Tibial nerve (tissue), 4 donors: ENCODE measurements around the gene CLNK. TPM values are rescaled to one million over a fixed set of nuclear protein-coding genes. Genes with fewer than 3 reads are reported as not detected.

Experiments used
- DNase-seq, 2 donors: peaks; one replicate each; pipeline ENCODE4 v3.0.0-alpha.2; 2019; ENCODE audit warnings: low spot score in 2 of 2
- H3K27ac ChIP-seq, 4 donors: fragments of 200-600 bp; sonication (generic) in 3 of 4; one replicate each; pipeline ENCODE4 v1.5.1; 2017 to 2019; ENCODE audit warnings: mild to moderate bottlenecking in 1 of 4
- H3K27me3 ChIP-seq, 2 donors: fragments of 200-600 bp; sonication (generic) in 1 of 2; one replicate each; pipeline versions ENCODE4 v1.5.1 to v1.6.0; 2017 to 2019
- H3K36me3 ChIP-seq, 3 donors: fragments of 200-600 bp; sonication (generic); one replicate each; pipeline ENCODE4 v1.5.1; 2018 to 2019
- H3K4me1 ChIP-seq, 4 donors: fragments of 200-600 bp; sonication (generic) in 3 of 4; one replicate each; pipeline ENCODE4 v1.5.1; 2017 to 2019
- H3K4me3 ChIP-seq, 4 donors: fragments of 200-600 bp; sonication (generic) in 3 of 4; one replicate each; pipeline ENCODE4 v1.5.1; 2017 to 2019; ENCODE audit warnings: mild to moderate bottlenecking in 1 of 4, moderate library complexity in 1 of 4
- H3K9me3 ChIP-seq, 4 donors: fragments of 200-600 bp; sonication (generic) in 3 of 4; one replicate each; pipeline ENCODE4 v1.5.1; 2017 to 2019
- EP300 ChIP-seq, 2 donors: sonication (generic); formaldehyde crosslinking; IDR thresholded peaks; one replicate each; pipeline ENCODE4 v1.6.1; 2017; ENCODE audit warnings: antibody characterized with exemption in 2 of 2, mild to moderate bottlenecking in 1 of 2
- POLR2A ChIP-seq, 2 donors: fragments of 450-650 bp; IDR thresholded peaks; one replicate each; pipeline ENCODE4 v1.6.1; 2017; ENCODE audit warnings: antibody characterized with exemption in 2 of 2, mild to moderate bottlenecking in 2 of 2, moderate library complexity in 2 of 2
- WGBS, 2 donors: methylation state at CpG; one replicate each; pipeline ENCODE4 v1.1.5; 2018; 5-methylcytosine and 5-hydroxymethylcytosine counted together
- total RNA-seq, 4 donors: library from RNA; depleted of rRNA; stranded (reverse); fragments of >200 nt; gene quantifications; one replicate each; pipeline ENCODE4 v1.1.0, GENCODE V29; 2016
- TF ChIP-seq, protein P1 (sequence below), 5 experiments: fragments of 200-600 bp in 3 of 5; fragments of 450-650 bp in 2 of 5; sonication (generic) in 3 of 5; IDR thresholded peaks; one replicate each; pipeline ENCODE4 v1.5.1; 2016 to 2019; ENCODE audit warnings: antibody characterized with exemption in 5 of 5, mild to moderate bottlenecking in 3 of 5, moderate library complexity in 2 of 5

The CLNK gene
- total RNA-seq, 4 donors from 2014 or later: not detected

DNA sequence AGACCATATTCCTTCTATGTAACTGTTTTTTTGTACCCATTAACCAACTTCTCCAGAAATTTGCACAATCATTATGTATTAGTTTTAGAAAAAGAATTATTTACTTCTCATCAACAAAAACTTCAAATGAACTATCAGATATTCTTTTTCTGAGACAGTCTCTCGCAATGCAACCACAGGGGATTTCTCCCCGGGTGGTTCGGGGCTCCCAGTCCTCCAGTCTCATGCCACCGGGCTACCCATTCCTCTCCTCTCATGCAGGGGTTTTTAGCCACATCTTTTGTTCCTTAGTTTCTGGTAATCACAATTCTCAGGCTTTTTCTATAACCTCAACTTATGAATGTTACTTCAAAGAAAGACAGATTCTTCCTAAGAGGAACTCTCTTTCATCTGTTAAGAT, 46.6 kb upstream of the CLNK start:
- Histone ChIP-seq H3K4me3 (no peak overlapping the region), H3K27me3 (no peaks in the 10 kb centered on the region), H3K36me3 (no peaks in the 10 kb centered on the region), H3K9me3 (no peaks in the 10 kb centered on the region), H3K27ac (no peak overlapping the region), H3K4me1 (no peaks in the 10 kb centered on the region)
- no peak for DNase-seq
- 81 to 94% methylated on average over 4 of the region's 4 CpGs for WGBS, 2 donors
- TF ChIP-seq, protein P1, sequence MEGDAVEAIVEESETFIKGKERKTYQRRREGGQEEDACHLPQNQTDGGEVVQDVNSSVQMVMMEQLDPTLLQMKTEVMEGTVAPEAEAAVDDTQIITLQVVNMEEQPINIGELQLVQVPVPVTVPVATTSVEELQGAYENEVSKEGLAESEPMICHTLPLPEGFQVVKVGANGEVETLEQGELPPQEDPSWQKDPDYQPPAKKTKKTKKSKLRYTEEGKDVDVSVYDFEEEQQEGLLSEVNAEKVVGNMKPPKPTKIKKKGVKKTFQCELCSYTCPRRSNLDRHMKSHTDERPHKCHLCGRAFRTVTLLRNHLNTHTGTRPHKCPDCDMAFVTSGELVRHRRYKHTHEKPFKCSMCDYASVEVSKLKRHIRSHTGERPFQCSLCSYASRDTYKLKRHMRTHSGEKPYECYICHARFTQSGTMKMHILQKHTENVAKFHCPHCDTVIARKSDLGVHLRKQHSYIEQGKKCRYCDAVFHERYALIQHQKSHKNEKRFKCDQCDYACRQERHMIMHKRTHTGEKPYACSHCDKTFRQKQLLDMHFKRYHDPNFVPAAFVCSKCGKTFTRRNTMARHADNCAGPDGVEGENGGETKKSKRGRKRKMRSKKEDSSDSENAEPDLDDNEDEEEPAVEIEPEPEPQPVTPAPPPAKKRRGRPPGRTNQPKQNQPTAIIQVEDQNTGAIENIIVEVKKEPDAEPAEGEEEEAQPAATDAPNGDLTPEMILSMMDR (IDR thresholded peaks at IDR 0.05): no peak
- no peak for TF ChIP-seq EP300 (IDR thresholded peaks at IDR 0.05)
- no peak for TF ChIP-seq POLR2A (IDR thresholded peaks at IDR 0.05)

DNA sequence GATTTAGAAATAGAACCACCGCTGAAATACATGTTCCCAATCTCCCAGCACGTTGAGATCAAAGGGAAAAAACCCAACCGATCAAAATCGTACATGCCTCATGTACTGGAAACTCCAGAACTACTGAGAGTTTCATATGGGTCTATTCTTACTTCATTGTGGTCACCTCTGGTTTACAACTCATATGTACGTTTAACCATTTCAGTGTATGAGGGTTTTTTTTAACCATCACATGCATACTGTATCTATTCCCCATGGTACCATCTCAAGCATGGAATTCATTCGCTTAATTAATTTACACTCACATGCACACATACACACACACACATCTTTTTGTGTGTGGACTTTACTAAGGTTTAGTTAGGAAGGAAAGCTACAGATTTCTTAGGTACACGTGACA, 46.0 kb upstream of the CLNK start:
- H3K36me3 ChIP-seq: no peaks in the 10 kb centered on the region
- no peak overlapping the region for H3K4me3 ChIP-seq
- H3K27me3 ChIP-seq: no peaks in the 10 kb centered on the region
- WGBS, 2 donors: 92% methylated on average over 7 of the region's 7 CpGs
- no peaks in the 10 kb centered on the region for H3K4me1 ChIP-seq
- no peak overlapping the region for H3K27ac ChIP-seq
- DNase-seq: no peak
- no peaks in the 10 kb centered on the region for H3K9me3 ChIP-seq
- no peak for TF ChIP-seq EP300 (IDR thresholded peaks at IDR 0.05)
- TF ChIP-seq, protein P1 (IDR thresholded peaks at IDR 0.05): no peak
- TF ChIP-seq POLR2A (IDR thresholded peaks at IDR 0.05): no peak

DNA sequence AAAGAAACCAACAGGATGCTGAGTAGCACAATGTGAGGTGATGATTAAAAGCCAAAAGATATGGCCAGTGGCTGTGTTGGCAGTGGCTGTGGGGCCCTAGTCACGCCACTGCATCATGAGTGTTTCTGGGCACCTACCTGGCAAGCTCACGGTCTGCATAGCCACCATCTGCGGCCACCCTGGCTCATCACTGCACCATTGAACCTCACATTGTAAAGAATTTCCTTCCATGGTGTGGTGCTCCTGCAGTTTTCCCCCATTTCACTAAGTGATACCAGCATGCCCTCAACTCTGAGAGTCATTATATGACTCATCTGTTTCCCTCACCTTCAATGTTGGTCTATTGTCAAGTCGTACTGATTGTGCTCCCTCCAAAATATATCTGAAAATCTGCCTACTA, 45.5 kb upstream of the CLNK start:
- 77 to 94% methylated on average over 4 of the region's 4 CpGs for WGBS, 2 donors
- TF ChIP-seq, protein P1 (IDR thresholded peaks at IDR 0.05): no peak
- no peak for TF ChIP-seq POLR2A (IDR thresholded peaks at IDR 0.05)
- no peak for TF ChIP-seq EP300 (IDR thresholded peaks at IDR 0.05)
- Histone ChIP-seq H3K27me3 (no peaks in the 10 kb centered on the region), H3K4me1 (no peaks in the 10 kb centered on the region), H3K36me3 (no peaks in the 10 kb centered on the region), H3K27ac (no peak overlapping the region), H3K4me3 (no peak overlapping the region), H3K9me3 (no peaks in the 10 kb centered on the region)
- DNase-seq: no peak

DNA sequence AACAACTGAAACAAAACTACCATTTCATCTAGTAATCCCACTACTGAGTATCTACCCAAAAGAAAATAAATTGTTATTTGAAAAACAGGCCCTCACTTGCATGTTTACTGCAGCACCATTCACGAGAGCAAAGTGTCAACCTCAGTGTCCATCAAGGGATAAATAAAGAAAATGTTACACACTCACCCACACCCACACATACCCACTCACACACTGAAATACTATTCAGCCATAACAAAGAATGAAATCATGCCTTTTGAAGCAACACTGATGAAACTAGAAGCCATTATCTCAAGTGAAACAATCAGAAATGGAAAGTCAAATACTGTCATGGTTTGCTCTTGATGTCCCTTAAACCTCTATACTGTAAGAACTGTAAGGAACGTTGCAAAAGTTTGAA, 44.8 kb upstream of the CLNK start:
- Histone ChIP-seq H3K27me3 (no peaks in the 10 kb centered on the region), H3K27ac (no peak overlapping the region), H3K4me3 (no peak overlapping the region), H3K36me3 (no peaks in the 10 kb centered on the region), H3K9me3 (no peaks in the 10 kb centered on the region), H3K4me1 (no peaks in the 10 kb centered on the region)
- 78 to 80% methylated on average over 2 of the region's 2 CpGs for WGBS, 2 donors
- DNase-seq: no peak
- TF ChIP-seq, protein P1 (IDR thresholded peaks at IDR 0.05): no peak
- TF ChIP-seq POLR2A (IDR thresholded peaks at IDR 0.05): no peak
- TF ChIP-seq EP300 (IDR thresholded peaks at IDR 0.05): no peak

DNA sequence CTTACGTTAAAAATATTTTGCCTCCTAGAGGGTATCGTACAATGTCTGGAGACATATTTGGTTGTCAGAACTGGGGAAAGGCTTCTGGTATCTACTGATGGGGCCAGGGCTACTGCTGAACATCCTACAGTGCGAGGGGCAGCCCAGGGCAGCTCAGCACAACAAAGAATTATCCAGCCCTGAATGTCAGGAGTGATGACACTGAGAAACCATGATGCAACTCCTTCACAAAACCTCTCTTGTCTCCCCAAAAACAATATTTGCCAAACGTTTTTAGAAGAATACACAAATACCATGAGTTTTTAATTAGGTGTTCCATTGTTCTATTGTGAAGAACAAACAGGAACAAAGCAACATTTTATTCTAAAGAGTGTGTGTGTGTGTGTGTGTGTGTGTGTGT, 43.4 kb upstream of the CLNK start:
- no peak for DNase-seq
- Histone ChIP-seq H3K27me3 (no peaks in the 10 kb centered on the region), H3K9me3 (no peaks in the 10 kb centered on the region), H3K36me3 (no peaks in the 10 kb centered on the region), H3K4me1 (peaks cover 0 to 6% (median 0%) of the 10 kb centered on the region in 4 donors), H3K27ac (no peak overlapping the region), H3K4me3 (no peak overlapping the region)
- 57 to 64% methylated on average over 4 of the region's 4 CpGs for WGBS, 2 donors
- no peak for TF ChIP-seq EP300 (IDR thresholded peaks at IDR 0.05)
- TF ChIP-seq POLR2A (IDR thresholded peaks at IDR 0.05): no peak
- TF ChIP-seq, protein P1 (IDR thresholded peaks at IDR 0.05): no peak
